GM12878 (cell line): ENCODE measurements around the gene ADAMTS6. TPM values are rescaled to one million over a fixed set of nuclear protein-coding genes. Genes with fewer than 3 reads are reported as not detected.

Experiments
- ATAC-seq: fragments of 200-7000 bp; cut with Tn5 transposase; 3 replicates; pipeline ENCODE4 v1.9.1; 2020; ENCODE audit warnings: mild to moderate bottlenecking, moderate library complexity
- BruUV-seq: library from RNA; stranded (reverse); fragments of 400-500 nt; replicated peaks from 2 replicates; lab custom pipeline; 2021; lab: Mats Ljungman, UMichigan
- CTCF ChIA-PET: fragments of 300-600 bp; sonication (Branson Sonifier 250); formaldehyde crosslinking; extraction: SDS; loops from one replicate; lab custom pipeline; 2021; ENCODE audit warnings: inconsistent platforms; lab: Yijun Ruan, JAX
- POLR2A ChIA-PET: fragments of 350-600 bp; formaldehyde crosslinking; extraction: SDS; loops from one replicate; lab custom pipeline; 2021; ENCODE audit warnings: inconsistent platforms; lab: Charles Lee
- RAD21 ChIA-PET: fragments of 300-600 bp; sonication (Branson Sonifier 250); formaldehyde crosslinking; loops from one replicate; lab custom pipeline; 2023; ENCODE audit warnings: antibody characterized with exemption; ENCODE audit not compliant: unreplicated experiment; lab: Charles Lee
- SMC1A ChIA-PET: fragments of 300-600 bp; sonication (Branson Sonifier 250); formaldehyde crosslinking; loops from one replicate; lab custom pipeline; 2023; ENCODE audit not compliant: unreplicated experiment, uncharacterized antibody; lab: Charles Lee
- DNase-seq: peaks from one replicate; pipeline ENCODE4 v3.0.0-alpha.2; 2011; ENCODE audit warnings: low read depth, low spot score
- FAIRE-seq: peaks from 3 replicates; lab custom pipeline; 2011; peaks lifted over from hg19 to GRCh38; lab: Jason Lieb, UNC
- H2AFZ ChIP-seq: 2 replicates; pipeline ENCODE4 v1.6.0; 2011; ENCODE audit warnings: low read depth, low read length, control low read depth; ENCODE audit not compliant: control insufficient read depth
- H3K27ac ChIP-seq: 2 replicates; pipeline ENCODE4 v1.5.1; 2011; ENCODE audit warnings: control low read depth; ENCODE audit not compliant: control insufficient read depth, insufficient read depth
- H3K27me3 ChIP-seq, 2 experiments: replicated peaks in 1 of 2; 2 replicates each; pipeline versions ENCODE4 v1.6.0 to v1.6.1; 2011; ENCODE audit warnings: low read length in 1 of 2; ENCODE audit not compliant: control insufficient read depth in 2 of 2, insufficient read depth in 2 of 2
- H3K36me3 ChIP-seq, 2 experiments: 2 replicates each; pipeline ENCODE4 v1.5.1; 2011; ENCODE audit warnings: low read length in 1 of 2; ENCODE audit not compliant: control insufficient read depth in 2 of 2, insufficient read depth in 2 of 2
- H3K4me1 ChIP-seq: 2 replicates; pipeline ENCODE4 v1.6.1; 2011; ENCODE audit warnings: mild to moderate bottlenecking, low read length, moderate library complexity, mixed read lengths; ENCODE audit not compliant: control insufficient read depth, insufficient read depth
- H3K4me2 ChIP-seq: 2 replicates; pipeline ENCODE4 v1.6.0; 2011; ENCODE audit warnings: control low read depth; ENCODE audit not compliant: control insufficient read depth, insufficient read depth
- H3K4me3 ChIP-seq: fragments of 200-600 bp; sonication (generic); 2 replicates; pipeline ENCODE4 v1.5.1; 2016
- H3K79me2 ChIP-seq: 2 replicates; pipeline ENCODE4 v1.6.0; 2011; ENCODE audit warnings: low read length; ENCODE audit not compliant: control insufficient read depth, insufficient read depth
- H3K9ac ChIP-seq: 2 replicates; pipeline ENCODE4 v1.8.0; 2011; ENCODE audit warnings: low read length, control low read depth, mixed read lengths; ENCODE audit not compliant: control insufficient read depth, insufficient read depth
- H3K9me3 ChIP-seq: replicated peaks from 3 replicates; pipeline ENCODE4 v1.5.1; 2011; ENCODE audit warnings: mild to moderate bottlenecking, low read length; ENCODE audit not compliant: control insufficient read depth, insufficient read depth
- H4K20me1 ChIP-seq: 2 replicates; pipeline ENCODE4 v1.6.0; 2011; ENCODE audit not compliant: control insufficient read depth, insufficient read depth
- ATF7 ChIP-seq: fragments of 450-650 bp; IDR thresholded peaks from 2 replicates; pipeline ENCODE4 v1.6.1; 2016; ENCODE audit warnings: low read depth, mild to moderate bottlenecking
- BACH1 ChIP-seq: fragments of 450-650 bp; IDR thresholded peaks from 2 replicates; pipeline ENCODE4 v1.6.1; 2017; ENCODE audit warnings: mild to moderate bottlenecking, borderline replicate concordance
- BCL11A ChIP-seq: IDR thresholded peaks from 2 replicates; pipeline ENCODE4 v1.6.1; 2011; ENCODE audit warnings: low read depth, low read length
- CHD4 ChIP-seq: fragments of 200-600 bp; sonication (generic); IDR thresholded peaks from 2 replicates; pipeline ENCODE4 v1.6.1; 2016; ENCODE audit warnings: mild to moderate bottlenecking
- E2F8 ChIP-seq: fragments of 450-650 bp; IDR thresholded peaks from 2 replicates; pipeline ENCODE4 v1.6.1; 2018; ENCODE audit warnings: mild to moderate bottlenecking, low read depth, moderate library complexity; ENCODE audit not compliant: partially characterized antibody
- E4F1 ChIP-seq: fragments of 450-650 bp; IDR thresholded peaks from 2 replicates; pipeline ENCODE4 v1.6.1; 2018; ENCODE audit warnings: borderline replicate concordance, mild to moderate bottlenecking; ENCODE audit not compliant: partially characterized antibody
- GATAD2B ChIP-seq: fragments of 450-650 bp; conservative IDR thresholded peaks from 2 replicates; pipeline ENCODE4 v1.6.1; 2017; ENCODE audit warnings: low read depth, mild to moderate bottlenecking, moderate library complexity
- KDM1A ChIP-seq: fragments of 200-600 bp; sonication (generic); IDR thresholded peaks from 2 replicates; pipeline ENCODE4 v1.6.1; 2016; ENCODE audit warnings: borderline replicate concordance
- MEF2B ChIP-seq: fragments of 450-650 bp; IDR thresholded peaks from 2 replicates; pipeline ENCODE4 v1.6.1; 2018; ENCODE audit warnings: mild to moderate bottlenecking, moderate library complexity; ENCODE audit not compliant: partially characterized antibody, poor library complexity, severe bottlenecking
- POU2F2 ChIP-seq: IDR thresholded peaks from 3 replicates; pipeline ENCODE4 v1.6.1; 2011; ENCODE audit warnings: low read depth, mild to moderate bottlenecking, low read length, borderline replicate concordance
- SIN3A ChIP-seq: IDR thresholded peaks from 2 replicates; pipeline ENCODE4 v1.6.1; 2012; ENCODE audit warnings: low read depth, low read length, improper control_type of control experiment
- YY1 ChIP-seq: IDR thresholded peaks from 2 replicates; pipeline ENCODE4 v1.6.1; 2011; ENCODE audit warnings: low read depth, mild to moderate bottlenecking, low read length
- ZBTB11 ChIP-seq: fragments of 450-650 bp; formaldehyde crosslinking; IDR thresholded peaks from 2 replicates; pipeline ENCODE4 v1.5.0; 2022; ENCODE audit warnings: mild to moderate bottlenecking, missing genetic modification characterization
- ZNF384 ChIP-seq: IDR thresholded peaks from 2 replicates; pipeline ENCODE4 v1.6.1; 2012; ENCODE audit warnings: low read depth, mild to moderate bottlenecking, low read length, improper control_type of control experiment, borderline replicate concordance
- WGBS: methylation state at CpG from one replicate; pipeline ENCODE4 v1.1.6; 2016; ENCODE audit warnings: low lambda C conversion rate; ENCODE audit not compliant: insufficient replicate concordance, insufficient coverage; ENCODE audit errors: missing lambda C conversion rate; 5-methylcytosine and 5-hydroxymethylcytosine counted together
- in situ Hi-C: fragments of 300-500 bp; cut with MboI; formaldehyde crosslinking; loops from 9 replicates; pipeline ENCODE4 v1.14.3; 2018; ENCODE audit warnings: mixed read lengths
- intact Hi-C: fragments of 100-400 bp; cut with micrococcal nuclease; formaldehyde crosslinking; loops from one replicate; pipeline ENCODE4 v1.14.2; 2022; ENCODE audit not compliant: unreplicated experiment
- polyA plus RNA-seq, 11 experiments: library from polyadenylated mRNA; depleted of rRNA in 4 of 11; unstranded in 6 of 11; stranded (reverse) in 5 of 11; fragments of >200 nt; fragmentation: Nextera tagmentation in 4 of 11; fragmentation: Illumina TruSeq in 1 of 11; extraction: Ambion mirVana in 4 of 11; extraction: Trizol in 1 of 11; gene quantifications; 1 replicate in 1 of 11; 2 replicates in 10 of 11; pipeline versions ENCODE4 v1.2.1 to v1.2.3, GENCODE V29; 2011 to 2016; ENCODE audit warnings: inconsistent platforms in 2 of 11, missing spikeins in 2 of 11, low read depth in 1 of 11
- total RNA-seq, 4 experiments: library from RNA; depleted of rRNA in 3 of 4; stranded (reverse); fragments of >200 nt in 3 of 4; fragmentation: Illumina TruSeq in 1 of 4; extraction: Trizol in 1 of 4; gene quantifications; 2 replicates each; pipeline versions ENCODE4 v1.2.1 to v1.2.3, GENCODE V29; 2013 to 2021

The ADAMTS6 gene
- total and polyA plus RNA-seq, 10 of the 15 experiments (the other 5 are each of a cell fraction or from before 2014, with no cell fraction given), result 1.1 to 12.3 (median 6.5) TPM

- FAIRE-seq, result no peak
- ChIA-PET CTCF (no interaction called here), RAD21 (no interaction called here), SMC1A (interaction anchor here (0.5 kb wide), 1 partner anchor 204 kb away, joined by 4 read pairs; no protein-coding TSS in a partner anchor), POLR2A (no interaction called here)
- in situ Hi-C loops (no loop called here), intact Hi-C loops (no loop called here)
- no peaks in the 10 kb centered on the region for H3K27me3 ChIP-seq
- no peaks in the 10 kb centered on the region for H4K20me1 ChIP-seq
- no peaks in the 10 kb centered on the region for H3K9me3 ChIP-seq
- no peaks in the 10 kb centered on the region for H3K4me1 ChIP-seq
- no peak for DNase-seq
- no peak overlapping the region for H2AFZ ChIP-seq
- H3K4me3 ChIP-seq, result no peak overlapping the region
- no peaks in the 10 kb centered on the region for H3K36me3 ChIP-seq
- no peak for ATAC-seq
- H3K9ac ChIP-seq, result no peak overlapping the region
- H3K27ac ChIP-seq, result no peak overlapping the region
- H3K4me2 ChIP-seq, result no peak overlapping the region
- H3K79me2 ChIP-seq, result no peaks in the 10 kb centered on the region
- BruUV-seq, result no TSS peak
- WGBS, result 0% methylated on average over 1 of the region's 1 CpG
- TF ChIP-seq YY1, result no peak
- no peak for TF ChIP-seq ATF7
- TF ChIP-seq BACH1, result no peak
- no peak for TF ChIP-seq ZBTB11
- TF ChIP-seq CHD4, result no peak
- TF ChIP-seq MEF2B, result no peak
- no peak for TF ChIP-seq E4F1
- TF ChIP-seq KDM1A, result no peak
- TF ChIP-seq POU2F2, result no peak
- TF ChIP-seq ZNF384, result no peak
- no peak for TF ChIP-seq SIN3A
- no peak for TF ChIP-seq E2F8
- TF ChIP-seq BCL11A, result no peak
- TF ChIP-seq GATAD2B, result no peak
Measured at GRCh38 chr5:65161655-65162054, 320.1 kb downstream of the ADAMTS6 start.
